Gastrocnemius medialis (tissue), 4 donors: ENCODE results near the gene ACOT7.

Source experiments
- POLR2A ChIP-seq, 2 donors: fragments of 450-650 bp; IDR thresholded peaks; one replicate each; pipeline ENCODE4 v1.6.1; 2017; ENCODE audit warnings: antibody characterized with exemption in 2 of 2, mild to moderate bottlenecking in 2 of 2, moderate library complexity in 2 of 2
- TF ChIP-seq, protein P1 (sequence below), 5 experiments: fragments of 450-650 bp in 3 of 5; fragments of 200-600 bp in 2 of 5; sonication (generic) in 2 of 5; IDR thresholded peaks in 4 of 5; conservative IDR thresholded peaks in 1 of 5; 1 replicate in 4 of 5; 2 replicates in 1 of 5; pipeline ENCODE4 v1.5.1; 2016 to 2019; ENCODE audit warnings: antibody characterized with exemption in 5 of 5, mild to moderate bottlenecking in 3 of 5, moderate library complexity in 3 of 5

DNA sequence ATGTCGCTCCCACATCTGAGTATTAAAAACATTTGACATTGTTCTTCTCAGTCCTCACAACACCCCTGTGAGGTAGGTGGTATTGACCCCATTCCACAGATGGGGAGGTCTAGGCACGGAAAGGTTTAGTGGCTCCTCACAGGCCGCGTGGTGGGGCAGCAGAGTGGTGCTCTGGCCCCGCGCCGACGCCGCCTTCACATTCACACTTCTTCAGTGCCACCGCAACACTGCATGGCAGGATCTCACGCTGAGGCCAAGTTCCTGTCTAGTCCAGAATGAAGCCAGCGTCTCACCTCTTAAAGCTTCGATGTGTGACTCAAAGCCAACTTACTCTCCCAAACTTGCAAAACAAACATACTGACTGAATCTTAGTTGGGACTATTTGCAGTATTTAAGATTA lies 169.9 kb downstream of the ACOT7 start:
- TF ChIP-seq, protein P1, sequence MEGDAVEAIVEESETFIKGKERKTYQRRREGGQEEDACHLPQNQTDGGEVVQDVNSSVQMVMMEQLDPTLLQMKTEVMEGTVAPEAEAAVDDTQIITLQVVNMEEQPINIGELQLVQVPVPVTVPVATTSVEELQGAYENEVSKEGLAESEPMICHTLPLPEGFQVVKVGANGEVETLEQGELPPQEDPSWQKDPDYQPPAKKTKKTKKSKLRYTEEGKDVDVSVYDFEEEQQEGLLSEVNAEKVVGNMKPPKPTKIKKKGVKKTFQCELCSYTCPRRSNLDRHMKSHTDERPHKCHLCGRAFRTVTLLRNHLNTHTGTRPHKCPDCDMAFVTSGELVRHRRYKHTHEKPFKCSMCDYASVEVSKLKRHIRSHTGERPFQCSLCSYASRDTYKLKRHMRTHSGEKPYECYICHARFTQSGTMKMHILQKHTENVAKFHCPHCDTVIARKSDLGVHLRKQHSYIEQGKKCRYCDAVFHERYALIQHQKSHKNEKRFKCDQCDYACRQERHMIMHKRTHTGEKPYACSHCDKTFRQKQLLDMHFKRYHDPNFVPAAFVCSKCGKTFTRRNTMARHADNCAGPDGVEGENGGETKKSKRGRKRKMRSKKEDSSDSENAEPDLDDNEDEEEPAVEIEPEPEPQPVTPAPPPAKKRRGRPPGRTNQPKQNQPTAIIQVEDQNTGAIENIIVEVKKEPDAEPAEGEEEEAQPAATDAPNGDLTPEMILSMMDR (IDR thresholded peaks at IDR 0.05 in 4 of 5, conservative IDR thresholded peaks at IDR 0.05 in 1 of 5): no peak
- TF ChIP-seq POLR2A (IDR thresholded peaks at IDR 0.05): no peak
